Cardiac fibroblast (primary cell): ENCODE measurements around the gene KCNK7.

ENCODE experiments used
- DNase-seq, 2 donors: peaks; one replicate each; pipeline versions ENCODE4 v3.0.0 to v3.0.0-alpha.2; 2010; ENCODE audit warnings: low read depth in 2 of 2
- H3K4me3 ChIP-seq, 2 donors: replicated peaks in 1 of 2; 1 replicate in 1 of 2; 2 replicates in 1 of 2; pipeline ENCODE4 v1.5.1; 2011; ENCODE audit warnings: low read depth in 2 of 2, low read length in 2 of 2, mild to moderate bottlenecking in 2 of 2, moderate library complexity in 1 of 2
- CTCF ChIP-seq: IDR thresholded peaks from one replicate; pipeline ENCODE4 v1.5.1; 2011; ENCODE audit warnings: low read depth, mild to moderate bottlenecking, low read length, inconsistent platforms

The KCNK7 gene

GRCh38 chr11:65595543-65596281, at the start of gene KCNK7:
KCNK7 (minus strand) TSS chr11:65595800; CDS start chr11:65595772, 28 bp downstream.
- peak in 1 of 2 donors; percentile 47 for DNase-seq
- no peak within 1 kb of the TSS for H3K4me3 ChIP-seq
- no peak for TF ChIP-seq CTCF

GRCh38 chr11:65644837-65645236, 49.2 kb upstream of the KCNK7 start:
- no peak for TF ChIP-seq CTCF
- no peak for DNase-seq
- no peak overlapping the region for H3K4me3 ChIP-seq

GRCh38 chr11:65643971-65644370, 48.4 kb upstream of the KCNK7 start:
- no peak for DNase-seq
- no peak overlapping the region for H3K4me3 ChIP-seq
- TF ChIP-seq CTCF = no peak

GRCh38 chr11:65642014-65642671, 46.5 kb upstream of the KCNK7 start:
- no peak for TF ChIP-seq CTCF
- H3K4me3 ChIP-seq = no peak overlapping the region

GRCh38 chr11:65641297-65642013, 45.9 kb upstream of the KCNK7 start:
- DNase-seq = no peak
- TF ChIP-seq CTCF = no peak
- no peak overlapping the region for H3K4me3 ChIP-seq

More at GRCh38 chr11:65642014-65642671, 46.5 kb upstream of the KCNK7 start:
- DNase-seq = no peak

GRCh38 chr11:65640483-65641296, 45.1 kb upstream of the KCNK7 start:
- no peak overlapping the region for H3K4me3 ChIP-seq
- no peak for TF ChIP-seq CTCF
- DNase-seq = no peak
